HAP-1 (cell line): Measurements from ENCODE around the gene CDKN2C.

Experiments used
- DNase-seq, 2 experiments: peaks; one replicate each; pipeline ENCODE4 v3.0.0-alpha.2; 2016 to 2020; ENCODE audit warnings: low spot score in 2 of 2
- H3K27me3 ChIP-seq: fragments of 250-450 bp; sonication (Bioruptor Pico); 2 replicates; pipeline ENCODE4 v1.5.1; 2020; ENCODE audit warnings: low read depth, mild to moderate bottlenecking, moderate library complexity
- H3K36me3 ChIP-seq: fragments of 250-450 bp; sonication (Bioruptor Pico); replicated peaks from 2 replicates; pipeline ENCODE4 v1.5.1; 2020; ENCODE audit warnings: mild to moderate bottlenecking
- H3K4me1 ChIP-seq: fragments of 250-450 bp; sonication (Bioruptor Pico); 2 replicates; pipeline ENCODE4 v1.5.1; 2020; ENCODE audit warnings: mild to moderate bottlenecking
- H3K4me3 ChIP-seq: fragments of 250-450 bp; sonication (Bioruptor Pico); 2 replicates; pipeline ENCODE4 v1.5.1; 2020; ENCODE audit warnings: mild to moderate bottlenecking, moderate library complexity
- H3K9me3 ChIP-seq: fragments of 250-450 bp; sonication (Bioruptor Pico); 2 replicates; pipeline ENCODE4 v1.5.1; 2020; ENCODE audit warnings: mild to moderate bottlenecking, moderate library complexity
- in situ Hi-C: fragments of 300-500 bp; cut with MboI; formaldehyde crosslinking; loops from 3 replicates; pipeline ENCODE4 v1.14.3; 2020; ENCODE audit warnings: low sequenced_read_pairs, inconsistent platforms, mixed read lengths

Gene CDKN2C

DNA sequence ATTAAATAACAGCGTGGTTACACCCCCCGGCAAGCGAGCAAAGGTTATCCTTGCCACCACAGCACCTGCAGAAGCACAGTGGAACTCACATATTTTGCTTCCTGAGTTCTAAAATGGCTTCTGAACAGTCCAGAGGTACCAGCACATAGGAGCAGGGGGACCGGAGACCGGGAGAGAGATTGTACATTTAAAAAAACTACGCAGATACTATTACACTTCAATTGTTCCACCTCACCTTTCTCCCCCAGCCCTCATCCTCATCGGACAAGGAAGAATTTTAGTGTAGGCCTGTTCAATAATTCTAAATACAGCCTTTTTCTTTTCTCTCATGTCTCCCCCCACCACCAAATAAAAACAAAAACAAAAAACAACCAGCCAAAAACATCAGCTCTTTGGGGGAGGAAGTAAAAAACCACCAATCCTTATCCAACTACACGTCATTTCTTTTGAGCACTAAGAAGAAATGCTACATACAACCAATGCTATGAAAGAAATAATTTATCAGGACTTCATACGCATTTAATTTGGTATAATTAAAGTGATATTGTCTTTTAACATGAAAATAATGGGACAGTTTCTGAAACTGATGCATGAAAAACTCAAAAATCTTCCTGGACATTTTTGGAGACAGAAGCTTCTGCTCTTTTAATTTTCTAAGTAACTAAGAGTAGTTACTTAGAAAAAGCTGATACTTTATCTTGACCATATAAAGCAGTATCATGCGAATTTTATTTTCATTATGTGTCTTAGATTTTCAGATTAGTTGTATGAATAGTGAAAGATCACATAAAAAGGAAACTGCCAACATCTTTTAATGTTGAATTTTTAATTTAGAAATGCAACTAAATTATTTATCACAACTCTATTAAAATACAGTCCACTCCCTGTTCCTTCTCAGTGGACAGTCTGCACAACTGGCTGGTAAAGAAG, 9.1 kb downstream of the CDKN2C start:
- in situ Hi-C loops, result no loop called here
- Histone ChIP-seq H3K4me1 (peaks cover 54% of the 10 kb centered on the region), H3K36me3 (peaks cover 9% of the 10 kb centered on the region), H3K4me3 (peak overlapping the region; percentile 52), H3K27me3 (no peaks in the 10 kb centered on the region), H3K9me3 (no peaks in the 10 kb centered on the region)
- DNase-seq, result peak; percentile 55 to 69

DNA sequence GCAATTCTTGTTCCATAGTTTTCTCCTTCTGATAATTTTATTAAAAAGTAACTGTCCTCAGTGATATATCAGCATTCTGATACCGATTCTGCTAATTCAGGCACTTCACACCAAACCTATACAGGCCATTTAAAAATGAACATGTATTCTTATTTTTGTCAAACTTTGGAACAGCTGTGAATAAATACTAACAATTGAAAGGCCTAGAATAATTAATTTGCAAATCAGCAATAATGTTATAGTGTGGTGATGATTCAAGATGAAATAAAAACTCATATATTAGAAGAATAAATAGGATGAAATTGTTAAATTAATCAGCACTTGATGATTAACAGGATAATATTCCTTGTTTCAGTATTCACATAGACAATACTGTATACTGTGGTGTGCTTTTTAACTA, 9.9 kb downstream of the CDKN2C start:
- peaks cover 50% of the 10 kb centered on the region for H3K4me1 ChIP-seq

DNA sequence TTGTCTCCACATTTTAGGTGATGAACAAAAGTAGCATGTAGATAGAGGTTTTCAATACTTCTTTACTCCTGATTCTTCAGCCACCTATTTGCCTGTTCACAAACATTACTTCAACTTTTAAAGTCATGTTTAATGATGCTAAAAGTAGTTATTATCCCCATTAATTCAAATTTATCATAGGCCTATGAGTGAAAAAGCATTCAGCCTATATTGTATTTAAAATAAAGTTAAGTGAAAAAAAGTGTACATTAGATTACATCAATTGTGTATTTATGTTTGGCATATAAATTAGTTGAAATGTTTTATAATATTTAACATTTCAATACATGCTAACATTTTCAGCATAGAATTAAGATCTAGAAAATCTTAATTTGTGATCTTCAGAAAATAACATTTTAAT, 10.5 kb downstream of the CDKN2C start:
- Histone ChIP-seq H3K27me3 (no peaks in the 10 kb centered on the region), H3K4me1 (peaks cover 47% of the 10 kb centered on the region), H3K4me3 (no peak overlapping the region; the same call in 1 of the 2 replicates), H3K36me3 (no peaks in the 10 kb centered on the region), H3K9me3 (no peaks in the 10 kb centered on the region)
- no peak for DNase-seq
- in situ Hi-C loops, result no loop called here

More for the DNA sequence above, 9.9 kb downstream of the CDKN2C start:
- Histone ChIP-seq H3K9me3 (no peaks in the 10 kb centered on the region), H3K27me3 (no peaks in the 10 kb centered on the region), H3K4me3 (peak overlapping the region; percentile 52), H3K36me3 (peaks cover 1% of the 10 kb centered on the region; the same call in 1 of the 2 replicates)
- in situ Hi-C loops, result no loop called here
- DNase-seq, result no peak

DNA sequence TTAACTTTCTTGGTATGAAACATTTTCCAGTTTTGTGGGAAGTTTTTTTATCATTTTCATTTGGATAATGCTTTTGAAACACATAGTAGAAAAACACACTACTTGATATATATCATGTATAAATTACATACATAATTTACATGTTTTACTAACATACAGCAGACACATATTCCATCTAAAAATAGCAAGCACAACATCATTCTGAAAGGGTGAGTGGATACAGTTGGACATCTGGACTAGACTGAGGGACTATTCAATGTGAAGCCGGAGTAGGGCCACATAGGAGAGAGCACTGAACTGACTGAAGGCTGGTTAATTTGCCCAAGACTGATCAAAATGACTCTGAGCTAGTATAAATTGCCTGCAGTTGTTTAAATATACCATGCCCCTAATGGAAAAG, 11.7 kb downstream of the CDKN2C start:
- H3K4me3 ChIP-seq, result no peak overlapping the region
- peaks cover 42% of the 10 kb centered on the region for H3K4me1 ChIP-seq
- no peaks in the 10 kb centered on the region for H3K36me3 ChIP-seq
- H3K27me3 ChIP-seq, result no peaks in the 10 kb centered on the region
- in situ Hi-C loops, result no loop called here
- no peaks in the 10 kb centered on the region for H3K9me3 ChIP-seq
- DNase-seq, result peak; percentile 25 to 34

DNA sequence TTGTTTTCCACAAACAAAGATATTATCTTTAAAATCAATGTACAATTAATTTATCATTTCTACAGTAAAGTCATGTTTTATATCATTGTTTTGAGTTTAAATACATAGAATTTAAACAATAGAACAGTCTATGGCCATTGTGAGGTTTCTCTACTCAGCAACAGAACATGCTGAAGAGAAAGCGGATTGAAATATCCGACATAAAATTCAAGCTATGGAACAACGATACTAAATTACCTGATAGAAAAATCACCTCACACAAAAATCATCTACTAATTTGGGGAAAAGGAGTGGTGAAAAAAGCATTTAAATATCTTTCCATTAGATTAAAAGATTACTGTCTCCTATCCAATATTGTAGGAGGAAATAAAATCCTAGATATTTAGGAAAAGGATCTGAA, 12.6 kb downstream of the CDKN2C start:
- Histone ChIP-seq H3K4me3 (no peak overlapping the region), H3K4me1 (peaks cover 42% of the 10 kb centered on the region), H3K9me3 (no peaks in the 10 kb centered on the region), H3K36me3 (no peaks in the 10 kb centered on the region), H3K27me3 (no peaks in the 10 kb centered on the region)
- in situ Hi-C loops, result no loop called here
- DNase-seq, result peak in 1 of 2 experiments; percentile 34

DNA sequence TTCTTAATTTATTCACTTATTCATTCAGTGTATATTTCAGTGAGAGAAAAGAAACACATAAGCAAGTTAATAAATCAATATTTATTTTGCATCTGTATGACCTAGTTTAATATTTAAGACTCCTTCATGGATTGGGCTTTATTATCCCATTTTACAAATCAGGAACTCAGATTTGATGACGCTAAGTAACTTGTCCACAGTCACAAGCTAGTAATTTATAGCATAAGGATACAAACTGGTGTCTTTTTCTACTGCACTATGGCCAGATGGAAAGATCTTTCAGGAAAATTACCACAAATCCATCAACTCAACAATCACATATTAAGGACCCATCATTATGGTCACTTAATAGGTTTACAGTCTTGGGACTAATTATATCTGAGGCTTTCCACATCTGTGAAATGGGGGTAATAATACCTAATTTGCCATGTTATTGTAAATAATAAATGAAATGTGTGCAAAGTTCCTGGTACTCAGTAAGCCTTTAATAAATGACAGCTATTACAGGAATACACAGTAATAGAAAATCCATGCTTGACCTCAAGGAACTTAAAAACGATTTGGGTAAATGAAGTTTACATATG, 13.3 kb downstream of the CDKN2C start:
- Histone ChIP-seq H3K9me3 (no peaks in the 10 kb centered on the region), H3K4me1 (peaks cover 42% of the 10 kb centered on the region), H3K36me3 (no peaks in the 10 kb centered on the region), H3K27me3 (no peaks in the 10 kb centered on the region), H3K4me3 (no peak overlapping the region)
- DNase-seq, result peak in 1 of 2 experiments; percentile 44
- in situ Hi-C loops, result no loop called here

DNA sequence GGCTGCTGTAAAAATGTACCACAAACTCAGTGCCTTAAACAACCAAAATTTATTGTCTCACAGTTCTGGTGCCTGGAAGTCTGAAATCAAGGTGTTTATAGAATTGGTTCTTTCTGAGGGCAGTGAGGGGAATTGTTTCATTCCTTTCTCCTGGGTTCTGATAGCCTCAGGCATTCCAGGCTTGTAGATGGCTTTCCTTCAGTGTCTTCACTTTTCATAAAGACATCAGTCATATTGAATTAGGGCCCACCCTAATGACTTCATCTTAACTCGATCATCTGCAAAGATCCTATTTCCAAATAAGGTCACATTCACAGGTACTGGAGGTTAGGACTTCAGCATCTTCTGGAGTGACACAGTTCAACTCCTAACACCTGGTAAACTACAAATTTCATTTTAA, 15.0 kb downstream of the CDKN2C start:
- in situ Hi-C loops, result no loop called here
- no peak overlapping the region for H3K4me3 ChIP-seq
- peaks cover 39% of the 10 kb centered on the region for H3K4me1 ChIP-seq
- no peaks in the 10 kb centered on the region for H3K36me3 ChIP-seq
- no peaks in the 10 kb centered on the region for H3K27me3 ChIP-seq
- DNase-seq, result peak; percentile 45 to 65
- no peaks in the 10 kb centered on the region for H3K9me3 ChIP-seq

DNA sequence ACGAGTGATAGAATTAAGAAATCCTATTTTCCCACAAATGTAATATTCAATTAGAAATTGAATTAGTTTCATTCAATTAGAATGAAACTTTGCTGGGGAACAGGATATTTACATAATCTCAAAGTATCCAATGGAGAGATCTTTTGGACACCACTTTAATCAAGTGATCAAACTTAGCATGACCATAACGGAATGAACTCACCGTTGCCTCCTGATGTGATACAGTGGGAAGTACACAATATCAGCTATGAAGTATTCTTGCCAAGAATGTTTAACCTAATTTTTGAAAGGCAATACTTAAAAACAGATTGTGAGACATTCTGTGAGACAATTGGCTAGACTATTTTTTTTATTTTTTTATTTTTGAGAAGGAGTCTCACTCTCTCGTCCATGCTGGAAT, 16.6 kb downstream of the CDKN2C start:
- no peak overlapping the region for H3K4me3 ChIP-seq
- no peaks in the 10 kb centered on the region for H3K36me3 ChIP-seq
- in situ Hi-C loops, result no loop called here
- no peaks in the 10 kb centered on the region for H3K9me3 ChIP-seq
- peak in 1 of 2 experiments; percentile 2 for DNase-seq
- H3K4me1 ChIP-seq, result peaks cover 31% of the 10 kb centered on the region
- H3K27me3 ChIP-seq, result no peaks in the 10 kb centered on the region

DNA sequence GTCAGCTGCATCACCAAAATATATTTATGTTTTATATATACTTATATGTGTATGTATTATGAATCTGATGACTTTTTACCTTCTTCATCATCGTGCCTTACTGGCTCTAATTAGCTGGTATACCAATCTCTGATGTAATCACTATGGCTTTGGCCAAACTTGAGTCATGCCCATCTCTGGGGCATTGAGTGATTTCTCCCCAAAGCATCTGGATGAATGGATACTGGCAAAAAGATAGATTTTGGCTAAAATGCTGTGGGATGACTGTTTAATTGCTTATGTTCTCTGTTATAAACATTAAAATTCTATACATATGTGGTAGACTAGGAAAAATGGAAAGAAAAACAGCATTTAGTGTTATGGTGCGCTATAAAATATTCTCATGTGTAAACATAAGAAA, 19.6 kb downstream of the CDKN2C start:
- in situ Hi-C loops, result no loop called here
- Histone ChIP-seq H3K9me3 (no peaks in the 10 kb centered on the region), H3K4me3 (no peak overlapping the region), H3K4me1 (peaks cover 7% of the 10 kb centered on the region), H3K27me3 (no peaks in the 10 kb centered on the region), H3K36me3 (no peaks in the 10 kb centered on the region)
- no peak for DNase-seq

DNA sequence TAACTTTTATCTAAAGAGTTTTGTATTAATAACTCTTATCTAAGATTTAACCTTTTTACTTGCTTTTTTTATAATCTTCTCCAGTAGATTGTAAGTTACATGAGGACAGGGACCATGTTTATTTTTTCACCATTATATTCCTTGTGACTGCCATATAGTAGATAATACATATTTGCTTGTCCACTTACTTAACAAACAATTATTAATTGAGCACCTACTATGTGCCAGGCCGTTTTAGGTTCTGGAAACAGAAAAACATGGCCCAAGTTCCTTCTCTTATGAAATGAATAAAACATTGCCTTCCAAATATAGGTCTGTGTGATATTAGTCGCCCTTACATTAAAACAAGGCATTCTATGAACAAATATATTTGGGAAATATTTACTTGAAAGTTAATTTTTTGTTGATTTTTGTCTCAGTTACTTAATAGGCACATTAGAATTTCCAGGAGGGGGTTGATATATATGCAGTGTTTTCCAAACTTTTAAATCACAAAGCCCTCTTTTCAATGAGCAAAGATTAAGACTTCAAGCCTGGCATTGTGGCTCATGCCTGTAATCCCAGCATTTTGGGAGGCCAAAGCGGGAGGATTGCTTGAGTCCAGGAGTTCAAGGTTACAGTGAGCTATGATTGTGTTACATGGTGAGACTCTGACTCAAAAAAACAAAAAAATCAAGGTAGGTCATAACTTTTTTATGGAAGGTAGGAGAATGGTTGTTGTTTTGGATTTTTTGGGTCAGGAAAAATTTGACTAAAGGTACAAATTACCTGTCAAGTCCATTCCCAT, 22.7 kb downstream of the CDKN2C start:
- no peak overlapping the region for H3K4me3 ChIP-seq
- no peaks in the 10 kb centered on the region for H3K36me3 ChIP-seq
- no peak for DNase-seq
- no peaks in the 10 kb centered on the region for H3K9me3 ChIP-seq
- in situ Hi-C loops, result no loop called here
- H3K27me3 ChIP-seq, result no peaks in the 10 kb centered on the region
- peaks cover 17% of the 10 kb centered on the region for H3K4me1 ChIP-seq

DNA sequence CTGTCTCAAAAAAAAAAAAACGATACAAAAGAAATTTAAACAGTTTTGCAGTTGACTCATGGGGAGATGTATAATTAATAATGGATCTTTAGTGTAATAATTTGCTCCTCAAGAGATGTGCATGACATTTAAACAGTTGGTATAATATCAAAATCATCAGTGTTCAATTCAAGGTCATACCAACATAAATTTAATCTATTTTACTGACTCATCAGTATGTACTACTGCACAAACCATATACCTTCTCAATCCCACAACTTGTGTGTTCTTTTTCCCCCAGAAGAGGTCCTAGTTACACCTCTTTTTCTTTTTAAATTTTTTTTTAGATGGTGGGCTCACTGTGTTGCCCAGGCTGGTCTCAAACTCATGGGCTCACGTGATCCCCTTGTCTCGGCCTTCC, 23.6 kb downstream of the CDKN2C start:
- Histone ChIP-seq H3K4me3 (no peak overlapping the region), H3K27me3 (no peaks in the 10 kb centered on the region), H3K36me3 (no peaks in the 10 kb centered on the region), H3K4me1 (peaks cover 17% of the 10 kb centered on the region), H3K9me3 (no peaks in the 10 kb centered on the region)
- in situ Hi-C loops, result no loop called here
- no peak for DNase-seq

DNA sequence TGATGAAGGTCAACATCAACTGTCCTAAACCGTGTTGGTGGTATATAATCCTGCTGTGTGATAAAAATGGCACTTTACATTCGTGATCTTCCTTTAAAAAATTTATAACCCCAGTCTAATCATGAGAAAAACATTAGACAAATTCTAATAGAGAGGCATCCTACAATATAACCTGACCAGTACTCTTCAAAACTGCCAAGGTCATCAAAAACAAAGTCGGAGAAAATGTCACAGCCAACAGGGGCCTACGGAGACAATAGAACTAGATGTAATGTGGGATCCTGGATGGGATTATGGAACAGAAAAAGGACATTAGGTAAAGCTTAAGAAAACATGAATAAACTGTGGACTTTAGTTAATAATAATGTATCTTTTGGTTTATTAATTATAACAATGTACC, 25.0 kb downstream of the CDKN2C start:
- no peaks in the 10 kb centered on the region for H3K9me3 ChIP-seq
- in situ Hi-C loops, result no loop called here
- peaks cover 17% of the 10 kb centered on the region for H3K4me1 ChIP-seq
- DNase-seq, result no peak
- no peak overlapping the region for H3K4me3 ChIP-seq
- H3K36me3 ChIP-seq, result no peaks in the 10 kb centered on the region
- H3K27me3 ChIP-seq, result no peaks in the 10 kb centered on the region

DNA sequence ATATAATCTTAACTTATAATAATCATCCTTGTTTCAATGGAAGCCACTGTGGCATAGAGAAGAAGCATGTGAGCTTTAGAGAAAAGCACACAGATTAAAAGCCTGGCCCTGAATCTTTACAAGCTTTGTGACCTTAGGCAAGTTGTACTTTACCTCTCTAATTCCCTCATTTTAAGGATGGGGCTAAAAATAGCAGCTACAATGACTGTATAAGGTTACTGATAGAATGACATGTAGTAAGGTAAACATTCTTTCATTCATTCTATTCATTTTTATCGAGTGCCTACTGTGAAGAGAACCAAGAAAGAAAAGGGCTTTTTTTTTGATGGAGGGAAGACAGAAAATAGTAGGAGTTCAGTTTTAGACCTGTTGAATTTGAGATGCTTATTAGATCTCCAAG, 25.6 kb downstream of the CDKN2C start:
- Histone ChIP-seq H3K4me1 (peaks cover 17% of the 10 kb centered on the region), H3K27me3 (no peaks in the 10 kb centered on the region), H3K4me3 (no peak overlapping the region), H3K36me3 (no peaks in the 10 kb centered on the region), H3K9me3 (no peaks in the 10 kb centered on the region)
- DNase-seq, result peak; percentile 23 to 97
- in situ Hi-C loops, result no loop called here

DNA sequence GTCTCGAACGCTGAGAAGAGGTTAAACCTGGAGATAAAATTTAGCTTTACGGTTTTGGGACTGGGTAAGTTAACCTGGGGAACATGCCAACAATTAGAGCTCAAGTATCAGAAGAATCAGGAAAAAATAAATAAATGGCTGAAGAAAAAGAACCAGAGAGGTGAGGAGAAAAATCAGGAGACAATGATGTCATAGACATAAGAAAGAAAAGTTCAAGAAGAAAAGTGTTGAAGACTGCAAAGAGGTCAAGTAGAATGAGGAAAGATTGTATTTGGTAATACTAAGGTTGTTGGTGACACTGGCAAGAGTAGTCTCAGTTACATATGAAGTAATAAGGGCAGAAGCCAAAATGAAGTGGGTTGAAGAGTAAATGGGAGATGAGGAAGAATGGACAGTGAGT, 26.0 kb downstream of the CDKN2C start:
- Histone ChIP-seq H3K27me3 (no peaks in the 10 kb centered on the region), H3K9me3 (no peaks in the 10 kb centered on the region), H3K4me1 (peaks cover 17% of the 10 kb centered on the region), H3K4me3 (no peak overlapping the region), H3K36me3 (no peaks in the 10 kb centered on the region)
- no peak for DNase-seq
- in situ Hi-C loops, result no loop called here
